Right lobe of liver (tissue), 4 donors: ENCODE measurements around the gene NUPR1.

Experiments used
- CTCF ChIP-seq, 4 donors: fragments of 200-600 bp in 3 of 4; fragments of 450-650 bp in 1 of 4; IDR thresholded peaks; one replicate each; pipeline versions ENCODE4 v1.5.1 to v1.8.0; 2016 to 2022; ENCODE audit warnings: antibody characterized with exemption in 4 of 4, mild to moderate bottlenecking in 2 of 4
- POLR2A ChIP-seq: fragments of 450-650 bp; IDR thresholded peaks from one replicate; pipeline ENCODE4 v1.6.1; 2017; ENCODE audit warnings: antibody characterized with exemption, mild to moderate bottlenecking
- donor health status: DM: no; HTN: no; CAD: no.
- donor health status: DM: no; HTN: no; CAD: no.
- donor health status: DM: no; HTN: yes; CAD: no.

DNA sequence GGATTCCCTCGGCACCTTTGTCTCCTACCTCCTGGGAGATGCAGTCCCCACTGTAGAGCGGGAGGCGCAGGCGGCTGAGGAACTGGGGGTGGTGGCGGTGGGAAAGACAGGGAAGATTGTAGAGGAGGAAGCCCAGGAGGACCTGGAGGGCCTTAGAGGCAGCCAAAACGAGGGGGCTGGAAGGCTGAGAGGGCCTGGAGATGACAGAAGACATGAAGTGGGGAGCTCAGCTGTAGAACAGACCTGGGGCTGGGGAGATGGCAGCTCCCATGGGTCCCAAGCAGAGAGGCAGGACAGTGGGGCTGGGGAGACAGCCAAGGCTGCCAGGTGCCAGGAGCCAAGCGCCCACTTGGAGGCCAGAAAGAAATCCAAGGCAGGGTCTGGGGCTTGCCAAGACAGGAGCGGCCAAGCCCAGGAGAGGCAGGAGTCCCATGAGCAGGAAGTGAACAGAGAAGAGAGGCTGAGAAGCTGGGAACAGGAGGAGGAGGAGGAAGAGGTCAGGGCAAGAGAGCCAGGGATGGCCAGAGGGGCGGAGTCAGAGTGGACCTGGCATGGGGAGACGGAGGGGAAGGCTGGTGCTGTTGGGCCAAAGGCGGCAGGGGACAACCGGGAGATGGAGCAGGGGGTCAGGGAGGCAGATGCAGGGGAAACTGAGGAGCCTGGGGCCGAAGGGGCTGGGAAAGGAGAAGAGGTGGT lies 43.5 kb downstream of the NUPR1 start:
- no peak for TF ChIP-seq CTCF (IDR thresholded peaks at IDR 0.05)
- TF ChIP-seq POLR2A = no peak
